Endothelial cell of umbilical vein (primary cell): ENCODE measurements around the gene ASB2. TPM values are rescaled to one million over a fixed set of nuclear protein-coding genes. Genes with fewer than 3 reads are reported as not detected.

Experiments used
- BruUV-seq: library from RNA; stranded (reverse); fragments of 400-500 nt; replicated peaks from 2 replicates; lab custom pipeline; 2021; lab: Mats Ljungman, UMichigan
- CTCF ChIA-PET: fragments of 300-600, 350-600 bp; sonication (Branson Sonifier 250); formaldehyde crosslinking; loops from one replicate; lab custom pipeline; 2021; ENCODE audit warnings: antibody characterized with exemption, inconsistent platforms; lab: Charles Lee
- POLR2A ChIA-PET: fragments of 300-600, 350-600 bp; sonication (Branson Sonifier 250); formaldehyde crosslinking; loops from one replicate; lab custom pipeline; 2021; ENCODE audit warnings: antibody characterized with exemption, inconsistent platforms; lab: Charles Lee
- DNase-seq: peaks from one replicate; pipeline ENCODE4 v3.0.0-alpha.2; 2011; ENCODE audit warnings: low read depth, low spot score
- FAIRE-seq: peaks from 2 replicates; lab custom pipeline; 2011; peaks lifted over from hg19 to GRCh38; lab: Jason Lieb, UNC
- H2AFZ ChIP-seq: 2 replicates; pipeline ENCODE4 v1.6.0; 2012; ENCODE audit warnings: low read depth, low read length, control low read depth, inconsistent platforms
- H3K27ac ChIP-seq: 2 replicates; pipeline ENCODE4 v1.5.1; 2011; ENCODE audit warnings: low read depth, mild to moderate bottlenecking, control low read depth, low read length, moderate library complexity; ENCODE audit not compliant: insufficient read depth
- H3K27me3 ChIP-seq, 2 experiments: 2 replicates each; pipeline versions ENCODE4 v1.6.0 to v1.6.1; 2011; ENCODE audit warnings: low read length in 2 of 2, mixed read lengths in 1 of 2; ENCODE audit not compliant: control insufficient read depth in 2 of 2, insufficient read depth in 2 of 2
- H3K36me3 ChIP-seq, 2 experiments: 2 replicates in 1 of 2; 3 replicates in 1 of 2; pipeline ENCODE4 v1.5.1; 2011; ENCODE audit warnings: low read length in 2 of 2, mild to moderate bottlenecking in 1 of 2, moderate library complexity in 1 of 2; ENCODE audit not compliant: control insufficient read depth in 2 of 2, insufficient read depth in 2 of 2; ENCODE audit errors: extremely low read depth in 1 of 2
- H3K4me1 ChIP-seq: 3 replicates; pipeline ENCODE4 v1.5.1; 2011; ENCODE audit warnings: mild to moderate bottlenecking, low read length; ENCODE audit not compliant: control insufficient read depth, insufficient read depth; ENCODE audit errors: extremely low read depth
- H3K4me2 ChIP-seq: 2 replicates; pipeline ENCODE4 v1.6.1; 2011; ENCODE audit warnings: low read length, control low read depth, mixed read lengths; ENCODE audit not compliant: insufficient read depth
- H3K4me3 ChIP-seq, 3 experiments: fragments of 200-600 bp in 1 of 3; sonication (generic), shearing (Covaris generic) in 1 of 3; replicated peaks in 1 of 3; 2 replicates each; pipeline ENCODE4 v1.5.1; 2011 to 2016; ENCODE audit warnings: control low read depth in 3 of 3, low read length in 3 of 3, mild to moderate bottlenecking in 2 of 3, inconsistent platforms in 1 of 3, low read depth in 1 of 3, moderate library complexity in 1 of 3; ENCODE audit not compliant: insufficient read depth in 1 of 3
- H3K79me2 ChIP-seq: 2 replicates; pipeline ENCODE4 v1.6.0; 2012; ENCODE audit warnings: low read length, inconsistent platforms; ENCODE audit not compliant: control insufficient read depth, insufficient read depth
- H3K9ac ChIP-seq: replicated peaks from 2 replicates; pipeline ENCODE3; 2011; ENCODE audit warnings: low read length, control low read depth; ENCODE audit not compliant: insufficient read depth; ENCODE audit errors: extremely low read depth
- H3K9me1 ChIP-seq: replicated peaks from 3 replicates; pipeline ENCODE4 v1.6.0; 2011; ENCODE audit warnings: mild to moderate bottlenecking, low read length; ENCODE audit not compliant: control insufficient read depth, insufficient read depth; ENCODE audit errors: extremely low read depth
- H3K9me3 ChIP-seq: replicated peaks from 2 replicates; pipeline ENCODE4 v1.5.1; 2012; ENCODE audit warnings: low read length, inconsistent platforms; ENCODE audit not compliant: control insufficient read depth, insufficient read depth
- H4K20me1 ChIP-seq: replicated peaks from 2 replicates; pipeline ENCODE3; 2011; ENCODE audit warnings: mild to moderate bottlenecking, low read length; ENCODE audit not compliant: control insufficient read depth, insufficient read depth; ENCODE audit errors: extremely low read depth
- EZH2 ChIP-seq: IDR thresholded peaks from 2 replicates; pipeline ENCODE4 v1.6.1; 2012; ENCODE audit warnings: borderline replicate concordance, low read depth, mild to moderate bottlenecking, moderate library complexity, low read length, inconsistent platforms; ENCODE audit not compliant: severe bottlenecking
- FOS ChIP-seq: IDR thresholded peaks from 2 replicates; pipeline ENCODE4 v1.6.1; 2011; ENCODE audit warnings: mild to moderate bottlenecking, low read length, moderate library complexity, borderline replicate concordance; ENCODE audit not compliant: insufficient read depth
- GATA2 ChIP-seq: IDR thresholded peaks from 2 replicates; pipeline ENCODE4 v1.7.0; 2011; ENCODE audit warnings: low read depth, mild to moderate bottlenecking, moderate library complexity, mixed read lengths, low read length; ENCODE audit not compliant: insufficient read length, insufficient read depth
- JUN ChIP-seq: IDR thresholded peaks from 2 replicates; pipeline ENCODE4 v1.6.1; 2011; ENCODE audit warnings: borderline replicate concordance, low read depth; ENCODE audit not compliant: insufficient read length, insufficient read depth
- MYC ChIP-seq: IDR thresholded peaks from one replicate; pipeline ENCODE4 v1.6.1; 2011; ENCODE audit warnings: mild to moderate bottlenecking, low read depth, low read length
- POLR2A ChIP-seq: IDR thresholded peaks from 2 replicates; pipeline ENCODE4 v1.6.1; 2012; ENCODE audit warnings: low read depth, mild to moderate bottlenecking, control low read depth, low read length
- POLR2AphosphoS5 ChIP-seq: IDR thresholded peaks from 2 replicates; pipeline ENCODE4 v1.6.1; 2012; ENCODE audit warnings: low read depth, mild to moderate bottlenecking, control low read depth, low read length, moderate library complexity; ENCODE audit not compliant: insufficient read depth
- dilution Hi-C: fragments of 300-500 bp; cut with MboI; formaldehyde crosslinking; loops from one replicate; pipeline ENCODE4 v1.15.0; 2019; ENCODE audit warnings: low sequenced_read_pairs; ENCODE audit not compliant: extremely low pct_ligation_motif_present
- intact Hi-C: fragments of 100-400 bp; cut with micrococcal nuclease; formaldehyde crosslinking; loops from one replicate; pipeline ENCODE4 v1.10.0; 2022
- polyA plus RNA-seq, 4 experiments: library from polyadenylated mRNA; depleted of rRNA in 3 of 4; stranded (reverse) in 3 of 4; unstranded in 1 of 4; fragments of >200 nt; gene quantifications; 2 replicates each; pipeline versions ENCODE4 v1.2.1 to v1.2.3, GENCODE V29; 2011 to 2012; ENCODE audit warnings: missing spikeins in 1 of 4
- total RNA-seq: library from RNA; stranded (reverse); gene quantifications from 2 replicates; pipeline ENCODE4 v1.2.3, GENCODE V29; 2021
- TF ChIP-seq, protein P1 (sequence below), 2 donors: IDR thresholded peaks; 1 replicate in 1 of 2; 2 replicates in 1 of 2; pipeline ENCODE4 v1.5.1; 2011; ENCODE audit warnings: low read length in 2 of 2, mild to moderate bottlenecking in 2 of 2, moderate library complexity in 2 of 2, control low read depth in 1 of 2, inconsistent platforms in 1 of 2, low read depth in 1 of 2; ENCODE audit not compliant: insufficient read depth in 1 of 2; ENCODE audit errors: extremely low read depth in 1 of 2

The ASB2 gene
- total and polyA plus RNA-seq, 2 donors (not counting 3 experiments of a cell fraction or from before 2014, with no cell fraction given): not detected

- FAIRE-seq (no peak), DNase-seq (no peak)
- Histone ChIP-seq H3K27ac (no peak overlapping the region), H2AFZ (no peak overlapping the region), H3K36me3 (no peaks in the 10 kb centered on the region), H4K20me1 (no peaks in the 10 kb centered on the region), H3K79me2 (no peaks in the 10 kb centered on the region), H3K4me1 (no peaks in the 10 kb centered on the region), H3K4me3 (no peak overlapping the region), H3K9me3 (no peaks in the 10 kb centered on the region), H3K9ac (no peak overlapping the region), H3K9me1 (no peaks in the 10 kb centered on the region), H3K27me3 (peaks cover 0 to 8% of the 10 kb centered on the region in 2 experiments), H3K4me2 (no peak overlapping the region)
- BruUV-seq: no TSS peak
- TF ChIP-seq, protein P1, sequence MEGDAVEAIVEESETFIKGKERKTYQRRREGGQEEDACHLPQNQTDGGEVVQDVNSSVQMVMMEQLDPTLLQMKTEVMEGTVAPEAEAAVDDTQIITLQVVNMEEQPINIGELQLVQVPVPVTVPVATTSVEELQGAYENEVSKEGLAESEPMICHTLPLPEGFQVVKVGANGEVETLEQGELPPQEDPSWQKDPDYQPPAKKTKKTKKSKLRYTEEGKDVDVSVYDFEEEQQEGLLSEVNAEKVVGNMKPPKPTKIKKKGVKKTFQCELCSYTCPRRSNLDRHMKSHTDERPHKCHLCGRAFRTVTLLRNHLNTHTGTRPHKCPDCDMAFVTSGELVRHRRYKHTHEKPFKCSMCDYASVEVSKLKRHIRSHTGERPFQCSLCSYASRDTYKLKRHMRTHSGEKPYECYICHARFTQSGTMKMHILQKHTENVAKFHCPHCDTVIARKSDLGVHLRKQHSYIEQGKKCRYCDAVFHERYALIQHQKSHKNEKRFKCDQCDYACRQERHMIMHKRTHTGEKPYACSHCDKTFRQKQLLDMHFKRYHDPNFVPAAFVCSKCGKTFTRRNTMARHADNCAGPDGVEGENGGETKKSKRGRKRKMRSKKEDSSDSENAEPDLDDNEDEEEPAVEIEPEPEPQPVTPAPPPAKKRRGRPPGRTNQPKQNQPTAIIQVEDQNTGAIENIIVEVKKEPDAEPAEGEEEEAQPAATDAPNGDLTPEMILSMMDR (IDR thresholded peaks at IDR 0.05; ENCODE audit: extremely low read depth in 1 of 2, insufficient read depth in 1 of 2, low read depth in 1 of 2, low read length in 2 of 2): no peak
- TF ChIP-seq JUN: no peak
- intact Hi-C loops (no loop called here), dilution Hi-C loops (no loop called here)
- CTCF ChIA-PET: interaction anchor here (0.9 to 1.7 kb wide), 3 partner anchors 14 to 79 kb away, joined by 4 to 5 read pairs (median 4); no protein-coding TSS in a partner anchor
- POLR2A ChIA-PET: no interaction called here
Observed at GRCh38 chr14:94018308-94018707, 41.9 kb upstream of the ASB2 start.

DNA sequence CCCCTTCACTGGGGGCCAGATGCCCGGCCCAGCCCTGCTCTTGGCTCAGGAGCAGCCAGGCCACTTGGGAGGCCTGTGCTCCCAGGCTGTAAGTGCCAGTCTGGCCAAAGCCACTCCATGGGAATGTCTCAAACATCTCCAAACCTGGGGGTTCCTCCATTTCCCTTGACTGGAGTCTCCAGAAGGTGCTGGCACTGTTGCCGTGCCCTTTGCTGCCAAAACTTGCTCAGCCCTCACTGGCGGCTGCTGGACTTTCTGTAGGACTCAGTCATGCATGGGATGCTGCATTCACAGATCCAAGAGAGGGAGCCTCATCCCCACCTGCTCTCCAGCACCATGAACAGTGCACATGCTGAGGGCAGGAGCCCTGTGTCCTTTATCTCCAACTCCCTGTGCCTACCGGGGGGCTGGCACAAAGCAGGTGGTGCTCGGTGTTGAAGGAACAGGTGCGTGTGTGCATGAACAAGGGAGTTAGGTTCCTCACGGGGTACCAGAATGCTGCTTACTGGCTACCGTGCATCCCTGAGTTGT is 40.1 kb upstream of the ASB2 start:
- Histone ChIP-seq H3K79me2 (no peaks in the 10 kb centered on the region), H3K4me3 (no peak overlapping the region), H2AFZ (no peak overlapping the region), H4K20me1 (no peaks in the 10 kb centered on the region), H3K36me3 (no peaks in the 10 kb centered on the region), H3K27ac (no peak overlapping the region), H3K4me1 (no peaks in the 10 kb centered on the region), H3K9me1 (no peaks in the 10 kb centered on the region), H3K4me2 (no peak overlapping the region), H3K9me3 (no peaks in the 10 kb centered on the region), H3K27me3 (peaks cover 0 to 5% of the 10 kb centered on the region in 2 experiments), H3K9ac (no peak overlapping the region)
- TF ChIP-seq EZH2 (no peak), MYC (no peak), GATA2 (no peak), FOS (no peak), POLR2AphosphoS5 (no peak), JUN (no peak), POLR2A (no peak)
- CTCF ChIA-PET: interaction anchor here (2.4 kb wide), 1 partner anchor 77 kb away, joined by 9 read pairs; no protein-coding TSS in a partner anchor
- no TSS peak for BruUV-seq
- POLR2A ChIA-PET: no interaction called here
- dilution Hi-C loops: no loop called here
- FAIRE-seq (no peak), DNase-seq (no peak)
- intact Hi-C loops: no loop called here
